ENCODE data around the gene IGFL1.

IGFL1 gene

GRCh38 chr19:46201454-46202310 is 27.9 kb upstream of the IGFL1 start:
- in situ Hi-C loops (cut with MboI; ENCODE audit: low sequenced_read_pairs, unreplicated experiment) = no loop called here
- TF ChIP-seq, protein P1, sequence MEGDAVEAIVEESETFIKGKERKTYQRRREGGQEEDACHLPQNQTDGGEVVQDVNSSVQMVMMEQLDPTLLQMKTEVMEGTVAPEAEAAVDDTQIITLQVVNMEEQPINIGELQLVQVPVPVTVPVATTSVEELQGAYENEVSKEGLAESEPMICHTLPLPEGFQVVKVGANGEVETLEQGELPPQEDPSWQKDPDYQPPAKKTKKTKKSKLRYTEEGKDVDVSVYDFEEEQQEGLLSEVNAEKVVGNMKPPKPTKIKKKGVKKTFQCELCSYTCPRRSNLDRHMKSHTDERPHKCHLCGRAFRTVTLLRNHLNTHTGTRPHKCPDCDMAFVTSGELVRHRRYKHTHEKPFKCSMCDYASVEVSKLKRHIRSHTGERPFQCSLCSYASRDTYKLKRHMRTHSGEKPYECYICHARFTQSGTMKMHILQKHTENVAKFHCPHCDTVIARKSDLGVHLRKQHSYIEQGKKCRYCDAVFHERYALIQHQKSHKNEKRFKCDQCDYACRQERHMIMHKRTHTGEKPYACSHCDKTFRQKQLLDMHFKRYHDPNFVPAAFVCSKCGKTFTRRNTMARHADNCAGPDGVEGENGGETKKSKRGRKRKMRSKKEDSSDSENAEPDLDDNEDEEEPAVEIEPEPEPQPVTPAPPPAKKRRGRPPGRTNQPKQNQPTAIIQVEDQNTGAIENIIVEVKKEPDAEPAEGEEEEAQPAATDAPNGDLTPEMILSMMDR (IDR thresholded peaks at IDR 0.05; ENCODE audit: borderline replicate concordance, control extremely low read depth, extremely low read depth, insufficient read depth, missing control alignments) = no peak
- no peak for DNase-seq (ENCODE audit: low spot score)

DNA sequence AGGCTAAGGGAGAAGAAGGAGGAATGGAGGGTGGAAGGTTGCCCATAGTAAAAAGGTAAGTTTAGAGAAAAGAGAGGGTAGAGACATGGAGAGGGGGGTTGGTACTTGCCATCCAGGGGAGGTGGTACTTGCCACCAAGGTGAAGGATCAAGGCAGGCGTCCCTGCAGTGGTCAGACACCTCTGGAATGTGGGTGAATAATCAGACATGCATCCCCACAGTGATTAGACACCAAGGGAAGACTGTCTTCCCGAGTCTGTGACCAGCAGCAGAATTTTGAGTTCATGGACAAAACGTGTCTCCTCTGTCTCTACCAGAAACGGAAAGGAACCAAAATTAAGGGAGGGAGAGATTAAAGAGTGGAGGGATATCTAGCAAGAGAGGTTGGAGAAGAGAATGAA is 27.1 kb upstream of the IGFL1 start:
- TF ChIP-seq, protein P1 (IDR thresholded peaks at IDR 0.05; ENCODE audit: borderline replicate concordance, control extremely low read depth, extremely low read depth, insufficient read depth, missing control alignments) = no peak
- in situ Hi-C loops (cut with MboI; ENCODE audit: low sequenced_read_pairs, unreplicated experiment) = no loop called here
- no peak for DNase-seq (ENCODE audit: low spot score)

- TF ChIP-seq, protein P1 (IDR thresholded peaks at IDR 0.05; ENCODE audit: borderline replicate concordance, control extremely low read depth, extremely low read depth, insufficient read depth, missing control alignments) = no peak
- DNase-seq (ENCODE audit: low spot score) = no peak
- in situ Hi-C loops (cut with MboI; ENCODE audit: low sequenced_read_pairs, unreplicated experiment) = no loop called here
Measured at GRCh38 chr19:46202872-46203860, 26.4 kb upstream of the IGFL1 start.

GRCh38 chr19:46204008-46204407 is 25.5 kb upstream of the IGFL1 start:
- DNase-seq (ENCODE audit: low spot score) = no peak
- in situ Hi-C loops (cut with MboI; ENCODE audit: low sequenced_read_pairs, unreplicated experiment) = no loop called here
- TF ChIP-seq, protein P1 (IDR thresholded peaks at IDR 0.05; ENCODE audit: borderline replicate concordance, control extremely low read depth, extremely low read depth, insufficient read depth, missing control alignments) = no peak

DNA sequence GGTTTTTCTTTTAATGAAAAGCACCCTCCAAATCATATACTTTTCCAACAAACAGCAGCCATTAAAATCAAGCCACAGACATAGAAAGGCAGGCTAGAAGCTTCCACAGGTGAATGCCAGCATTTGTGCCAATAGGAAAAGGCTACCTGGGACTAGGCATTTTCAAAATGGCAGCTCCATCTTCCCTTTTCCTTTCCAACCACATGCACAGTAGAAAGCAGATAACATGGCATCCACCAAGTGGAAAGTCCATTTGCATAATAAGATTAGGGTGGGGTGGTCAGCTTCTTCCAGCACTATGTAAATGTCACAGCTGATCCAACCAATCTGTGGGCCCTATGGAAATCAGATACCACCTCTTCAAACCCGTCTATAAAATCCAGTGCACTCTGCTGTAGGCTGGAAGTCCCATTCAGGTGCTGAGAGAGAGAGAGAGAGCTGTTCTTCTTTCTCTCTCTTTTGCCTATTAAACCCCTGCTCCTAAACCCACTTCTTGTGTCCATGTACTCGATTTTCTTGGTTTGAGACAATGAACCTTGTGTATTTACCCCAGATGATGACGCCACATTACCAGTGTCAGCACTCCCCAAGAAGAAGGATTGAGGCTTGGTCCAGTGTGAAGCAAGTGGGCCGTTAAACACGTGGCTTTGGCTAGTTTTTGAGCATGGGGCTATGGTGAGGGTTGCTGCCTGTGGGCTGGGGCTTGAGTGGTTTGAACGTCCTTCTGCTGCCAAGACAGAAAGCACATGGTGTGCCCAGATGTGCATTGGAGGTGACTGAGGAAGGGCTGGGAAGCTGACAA is 24.2 kb upstream of the IGFL1 start:
- in situ Hi-C loops (cut with MboI; ENCODE audit: low sequenced_read_pairs, unreplicated experiment) = no loop called here
- TF ChIP-seq, protein P1 (IDR thresholded peaks at IDR 0.05; ENCODE audit: borderline replicate concordance, control extremely low read depth, extremely low read depth, insufficient read depth, missing control alignments) = no peak
- no peak for DNase-seq (ENCODE audit: low spot score)

- TF ChIP-seq, protein P1 (IDR thresholded peaks at IDR 0.05; ENCODE audit: borderline replicate concordance, control extremely low read depth, extremely low read depth, insufficient read depth, missing control alignments) = no peak
- DNase-seq (ENCODE audit: low spot score) = no peak
- in situ Hi-C loops (cut with MboI; ENCODE audit: low sequenced_read_pairs, unreplicated experiment) = no loop called here
Measured at GRCh38 chr19:46206176-46206575, 23.4 kb upstream of the IGFL1 start.
